HG02759 (cell line): Measurements from ENCODE around the gene IGSF23.
"Not testable (repeated sequence)": the region's sequence is repeated elsewhere in the genome, so short reads cannot be mapped to it uniquely, and the experiment has no call there.

ENCODE experiments used
- ATAC-seq: cut with Tn5 transposase; IDR thresholded peaks from one replicate; pipeline ENCODE4 v1.9.1; 2021; ENCODE audit warnings: mild to moderate bottlenecking, moderate library complexity; ENCODE audit not compliant: unreplicated experiment

Gene IGSF23

GRCh38 chr19:44663996-44664395, 50.6 kb downstream of the IGSF23 start:
- no peak for ATAC-seq

- ATAC-seq = no peak
These were observed 51.6 kb downstream of the IGSF23 start for GRCh38 chr19:44664976-44665375.

- ATAC-seq = no peak
These were observed 53.6 kb downstream of the IGSF23 start for GRCh38 chr19:44666852-44667556.

GRCh38 chr19:44668985-44669764, 55.8 kb downstream of the IGSF23 start:
- ATAC-seq = no peak

- ATAC-seq = not testable (repeated sequence)
These were observed 56.7 kb downstream of the IGSF23 start for GRCh38 chr19:44670027-44670426.

GRCh38 chr19:44671400-44671799, 58.0 kb downstream of the IGSF23 start, which contains the start of gene CEACAM19:
Gene CEACAM19 (plus strand): TSS chr19:44671482. CDS start chr19:44671932, 450 bp downstream.
- ATAC-seq = no peak

- no peak for ATAC-seq
These were observed 58.9 kb downstream of the IGSF23 start for GRCh38 chr19:44672226-44672625.

- no peak for ATAC-seq
These were observed 60.1 kb downstream of the IGSF23 start for GRCh38 chr19:44673510-44673909.

- ATAC-seq = no peak
These were observed 62.2 kb downstream of the IGSF23 start for GRCh38 chr19:44675521-44675920.

- no peak for ATAC-seq
These were observed 63.9 kb downstream of the IGSF23 start for GRCh38 chr19:44677019-44677811.

- ATAC-seq = no peak
These were observed 67.2 kb downstream of the IGSF23 start for GRCh38 chr19:44680536-44680935.

- ATAC-seq = no peak
These were observed 68.8 kb downstream of the IGSF23 start for GRCh38 chr19:44681992-44682790.

- ATAC-seq = no peak
These were observed 69.4 kb downstream of the IGSF23 start for GRCh38 chr19:44682807-44683206.

GRCh38 chr19:44683434-44684210, 70.3 kb downstream of the IGSF23 start:
- no peak for ATAC-seq

- not testable (repeated sequence) for ATAC-seq
These were observed 71.0 kb downstream of the IGSF23 start for GRCh38 chr19:44684396-44684795.

GRCh38 chr19:44684892-44685863, 71.8 kb downstream of the IGSF23 start:
- ATAC-seq = no peak

- ATAC-seq = no peak
These were observed 72.5 kb downstream of the IGSF23 start for GRCh38 chr19:44685877-44686276.
